H1 (cell line): ENCODE results near the gene DDX1. TPM values are rescaled to one million over a fixed set of nuclear protein-coding genes. Genes with fewer than 3 reads are reported as not detected.

Experiments
- CBX8 ChIP-seq: fragments of 300-800, 300-1000 bp; sonication (generic); IDR thresholded peaks from 2 replicates; pipeline ENCODE4 v1.7.1; 2016; ENCODE audit warnings: low read depth, low read length, borderline replicate concordance
- USF2 ChIP-seq: IDR thresholded peaks from 2 replicates; pipeline ENCODE4 v1.6.1; 2011; ENCODE audit warnings: low read length, improper control_type of control experiment
- polyA plus RNA-seq, 7 experiments: library from polyadenylated mRNA; depleted of rRNA in 3 of 7; stranded (reverse) in 5 of 7; unstranded in 2 of 7; fragments of >200 nt in 5 of 7; fragments of 200-250 nt in 2 of 7; gene quantifications; 1 replicate in 5 of 7; 2 replicates in 1 of 7; 4 replicates in 1 of 7; pipeline versions ENCODE4 v1.2.1 to v1.2.3, GENCODE V29; 2011 to 2013; ENCODE audit warnings: missing spikeins in 2 of 7, mixed read lengths in 2 of 7
- total RNA-seq: library from RNA; stranded (reverse); fragmentation: NEBNext Ultra II Directional; extraction: Animal tissue kit (Norgen Biotek cat#: 25700); gene quantifications from 2 replicates; pipeline ENCODE4 v1.2.1, GENCODE V29; 2021
- TF ChIP-seq, protein P1 (sequence below): fragments of 300-600 bp; sonication (generic); IDR thresholded peaks from 2 replicates; pipeline ENCODE4 v1.7.1; 2012; ENCODE audit warnings: low read length, moderate library complexity, mild to moderate bottlenecking, inconsistent platforms; ENCODE audit not compliant: insufficient replicate concordance

The DDX1 gene
- total and polyA plus RNA-seq, 2 of the 8 experiments (the other 6 are each of a cell fraction or from before 2014, with no cell fraction given): 51.1 to 161 TPM

DNA sequence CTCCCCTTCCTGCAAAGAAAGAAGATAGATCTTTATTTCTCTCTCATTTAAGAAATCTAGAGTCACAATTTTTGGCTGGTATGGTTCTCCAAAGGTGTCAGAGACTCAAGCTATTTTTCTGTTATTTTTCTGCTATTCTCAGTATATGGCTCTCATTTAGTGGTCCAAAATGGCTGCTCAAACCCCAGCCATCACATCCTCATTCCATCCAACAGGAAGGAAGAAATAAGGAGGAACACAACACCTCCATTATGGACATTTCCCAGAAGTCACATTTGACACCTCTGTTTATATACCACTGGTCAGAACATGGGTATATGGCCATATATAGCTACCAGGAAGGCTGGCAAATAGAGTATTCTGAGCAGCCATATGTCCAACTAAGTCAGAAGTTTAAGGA lies 7.4 kb upstream of the DDX1 start (continued):
- TF ChIP-seq, protein P1, sequence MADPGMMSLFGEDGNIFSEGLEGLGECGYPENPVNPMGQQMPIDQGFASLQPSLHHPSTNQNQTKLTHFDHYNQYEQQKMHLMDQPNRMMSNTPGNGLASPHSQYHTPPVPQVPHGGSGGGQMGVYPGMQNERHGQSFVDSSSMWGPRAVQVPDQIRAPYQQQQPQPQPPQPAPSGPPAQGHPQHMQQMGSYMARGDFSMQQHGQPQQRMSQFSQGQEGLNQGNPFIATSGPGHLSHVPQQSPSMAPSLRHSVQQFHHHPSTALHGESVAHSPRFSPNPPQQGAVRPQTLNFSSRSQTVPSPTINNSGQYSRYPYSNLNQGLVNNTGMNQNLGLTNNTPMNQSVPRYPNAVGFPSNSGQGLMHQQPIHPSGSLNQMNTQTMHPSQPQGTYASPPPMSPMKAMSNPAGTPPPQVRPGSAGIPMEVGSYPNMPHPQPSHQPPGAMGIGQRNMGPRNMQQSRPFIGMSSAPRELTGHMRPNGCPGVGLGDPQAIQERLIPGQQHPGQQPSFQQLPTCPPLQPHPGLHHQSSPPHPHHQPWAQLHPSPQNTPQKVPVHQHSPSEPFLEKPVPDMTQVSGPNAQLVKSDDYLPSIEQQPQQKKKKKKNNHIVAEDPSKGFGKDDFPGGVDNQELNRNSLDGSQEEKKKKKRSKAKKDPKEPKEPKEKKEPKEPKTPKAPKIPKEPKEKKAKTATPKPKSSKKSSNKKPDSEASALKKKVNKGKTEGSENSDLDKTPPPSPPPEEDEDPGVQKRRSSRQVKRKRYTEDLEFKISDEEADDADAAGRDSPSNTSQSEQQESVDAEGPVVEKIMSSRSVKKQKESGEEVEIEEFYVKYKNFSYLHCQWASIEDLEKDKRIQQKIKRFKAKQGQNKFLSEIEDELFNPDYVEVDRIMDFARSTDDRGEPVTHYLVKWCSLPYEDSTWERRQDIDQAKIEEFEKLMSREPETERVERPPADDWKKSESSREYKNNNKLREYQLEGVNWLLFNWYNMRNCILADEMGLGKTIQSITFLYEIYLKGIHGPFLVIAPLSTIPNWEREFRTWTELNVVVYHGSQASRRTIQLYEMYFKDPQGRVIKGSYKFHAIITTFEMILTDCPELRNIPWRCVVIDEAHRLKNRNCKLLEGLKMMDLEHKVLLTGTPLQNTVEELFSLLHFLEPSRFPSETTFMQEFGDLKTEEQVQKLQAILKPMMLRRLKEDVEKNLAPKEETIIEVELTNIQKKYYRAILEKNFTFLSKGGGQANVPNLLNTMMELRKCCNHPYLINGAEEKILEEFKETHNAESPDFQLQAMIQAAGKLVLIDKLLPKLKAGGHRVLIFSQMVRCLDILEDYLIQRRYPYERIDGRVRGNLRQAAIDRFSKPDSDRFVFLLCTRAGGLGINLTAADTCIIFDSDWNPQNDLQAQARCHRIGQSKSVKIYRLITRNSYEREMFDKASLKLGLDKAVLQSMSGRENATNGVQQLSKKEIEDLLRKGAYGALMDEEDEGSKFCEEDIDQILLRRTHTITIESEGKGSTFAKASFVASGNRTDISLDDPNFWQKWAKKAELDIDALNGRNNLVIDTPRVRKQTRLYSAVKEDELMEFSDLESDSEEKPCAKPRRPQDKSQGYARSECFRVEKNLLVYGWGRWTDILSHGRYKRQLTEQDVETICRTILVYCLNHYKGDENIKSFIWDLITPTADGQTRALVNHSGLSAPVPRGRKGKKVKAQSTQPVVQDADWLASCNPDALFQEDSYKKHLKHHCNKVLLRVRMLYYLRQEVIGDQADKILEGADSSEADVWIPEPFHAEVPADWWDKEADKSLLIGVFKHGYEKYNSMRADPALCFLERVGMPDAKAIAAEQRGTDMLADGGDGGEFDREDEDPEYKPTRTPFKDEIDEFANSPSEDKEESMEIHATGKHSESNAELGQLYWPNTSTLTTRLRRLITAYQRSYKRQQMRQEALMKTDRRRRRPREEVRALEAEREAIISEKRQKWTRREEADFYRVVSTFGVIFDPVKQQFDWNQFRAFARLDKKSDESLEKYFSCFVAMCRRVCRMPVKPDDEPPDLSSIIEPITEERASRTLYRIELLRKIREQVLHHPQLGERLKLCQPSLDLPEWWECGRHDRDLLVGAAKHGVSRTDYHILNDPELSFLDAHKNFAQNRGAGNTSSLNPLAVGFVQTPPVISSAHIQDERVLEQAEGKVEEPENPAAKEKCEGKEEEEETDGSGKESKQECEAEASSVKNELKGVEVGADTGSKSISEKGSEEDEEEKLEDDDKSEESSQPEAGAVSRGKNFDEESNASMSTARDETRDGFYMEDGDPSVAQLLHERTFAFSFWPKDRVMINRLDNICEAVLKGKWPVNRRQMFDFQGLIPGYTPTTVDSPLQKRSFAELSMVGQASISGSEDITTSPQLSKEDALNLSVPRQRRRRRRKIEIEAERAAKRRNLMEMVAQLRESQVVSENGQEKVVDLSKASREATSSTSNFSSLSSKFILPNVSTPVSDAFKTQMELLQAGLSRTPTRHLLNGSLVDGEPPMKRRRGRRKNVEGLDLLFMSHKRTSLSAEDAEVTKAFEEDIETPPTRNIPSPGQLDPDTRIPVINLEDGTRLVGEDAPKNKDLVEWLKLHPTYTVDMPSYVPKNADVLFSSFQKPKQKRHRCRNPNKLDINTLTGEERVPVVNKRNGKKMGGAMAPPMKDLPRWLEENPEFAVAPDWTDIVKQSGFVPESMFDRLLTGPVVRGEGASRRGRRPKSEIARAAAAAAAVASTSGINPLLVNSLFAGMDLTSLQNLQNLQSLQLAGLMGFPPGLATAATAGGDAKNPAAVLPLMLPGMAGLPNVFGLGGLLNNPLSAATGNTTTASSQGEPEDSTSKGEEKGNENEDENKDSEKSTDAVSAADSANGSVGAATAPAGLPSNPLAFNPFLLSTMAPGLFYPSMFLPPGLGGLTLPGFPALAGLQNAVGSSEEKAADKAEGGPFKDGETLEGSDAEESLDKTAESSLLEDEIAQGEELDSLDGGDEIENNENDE: no peak
- no peak for TF ChIP-seq CBX8
- no peak for TF ChIP-seq USF2
